CMK (cell line): ENCODE measurements around the gene SREBF2.
"Not testable (repeated sequence)": the region's sequence is repeated elsewhere in the genome, so short reads cannot be mapped to it uniquely, and the experiment has no call there.

Experiments
- DNase-seq: peaks from one replicate; pipeline ENCODE4 v3.0.0-alpha.2; 2010; ENCODE audit warnings: low read depth

The SREBF2 gene

DNA sequence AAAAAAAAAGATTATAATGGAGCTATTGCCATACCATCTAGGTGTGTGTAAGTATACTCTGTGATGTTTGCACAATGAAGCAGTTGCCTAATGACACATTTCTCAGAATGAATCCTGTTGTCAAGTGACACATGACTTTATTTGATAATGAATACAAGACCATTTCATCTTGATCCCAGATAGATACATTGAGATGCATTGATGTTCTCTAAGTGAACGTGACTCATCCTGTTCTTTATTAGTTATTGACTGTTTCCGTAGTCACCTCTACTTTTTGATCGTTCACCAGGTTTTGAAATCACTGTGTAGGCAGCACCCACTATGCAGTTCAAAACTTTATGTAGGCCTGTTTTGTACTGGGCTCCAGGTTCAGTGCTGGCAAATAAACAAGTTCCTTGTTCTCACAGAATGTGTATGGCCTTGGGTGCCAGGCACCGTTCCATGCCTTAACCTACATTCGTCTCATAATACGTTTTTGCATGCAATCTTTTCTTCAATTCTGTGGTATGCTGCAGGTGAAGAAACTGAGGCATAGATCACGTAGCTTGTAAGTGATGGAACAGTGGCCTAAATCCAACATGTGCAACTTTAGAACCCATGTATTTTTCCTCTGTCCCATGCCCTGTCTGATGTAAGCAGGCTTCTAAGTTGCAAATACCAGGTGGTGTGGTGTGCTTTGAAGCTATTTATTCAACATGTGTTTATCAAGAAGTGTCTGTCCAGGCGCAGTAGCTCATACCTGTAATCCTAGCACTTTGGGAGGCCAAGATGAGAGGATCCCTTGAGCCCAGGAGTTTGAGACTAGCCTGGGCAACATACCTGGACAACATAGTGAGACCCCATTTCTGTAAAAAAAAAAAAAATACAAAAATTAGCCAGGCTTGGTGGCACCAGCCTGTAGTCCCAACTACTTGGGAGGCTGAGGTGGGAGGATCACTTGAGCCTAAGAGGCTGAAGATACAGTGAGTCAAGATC, 10.4 kb downstream of the SREBF2 start:
- no peak for DNase-seq

GRCh38 chr22:41844036-41844435, 11.1 kb downstream of the SREBF2 start:
- no peak for DNase-seq

- DNase-seq, result no peak
These were observed 11.6 kb downstream of the SREBF2 start for GRCh38 chr22:41844513-41844912.

DNA sequence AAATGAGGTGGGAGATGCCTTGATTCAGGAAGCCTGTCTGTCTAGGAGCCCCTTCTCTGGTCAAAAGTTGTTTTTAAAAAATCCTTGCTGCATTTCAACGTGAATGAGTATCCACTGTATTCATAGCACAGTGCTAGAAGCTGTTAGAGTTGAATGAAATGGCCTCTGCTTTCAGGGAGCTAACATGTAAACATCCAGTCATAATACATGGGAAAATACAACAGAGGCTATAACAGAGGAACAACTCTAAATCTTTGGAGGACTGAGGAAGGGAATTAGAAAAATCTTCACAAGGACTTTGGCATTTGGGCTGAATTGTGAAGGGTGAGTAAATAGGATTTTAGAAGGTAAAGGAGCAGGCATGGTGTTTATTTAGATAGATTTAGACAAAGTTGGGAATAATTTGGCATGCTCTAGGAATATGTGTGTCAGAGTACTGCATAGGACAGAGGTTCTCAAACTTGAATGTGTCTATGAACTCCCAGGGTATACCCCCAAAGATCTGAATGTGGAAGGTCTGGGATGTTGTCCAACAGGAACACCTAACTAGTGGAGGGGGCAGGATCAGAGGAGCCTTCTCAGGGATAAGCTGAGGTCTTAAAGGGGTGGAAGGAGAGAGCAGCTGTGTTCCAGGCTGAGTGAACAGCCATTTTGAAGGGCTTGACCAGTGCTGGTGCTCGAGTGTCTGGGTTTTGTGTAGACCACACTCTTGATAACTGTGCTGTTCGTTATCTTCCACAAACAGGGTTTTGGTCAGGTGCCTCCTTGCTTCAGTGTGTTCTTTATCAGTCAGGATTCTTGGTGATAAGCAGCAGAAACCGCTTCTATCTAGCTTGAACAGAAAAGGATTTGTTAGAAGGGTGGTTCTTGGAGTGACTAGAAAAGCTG, 12.7 kb downstream of the SREBF2 start:
- DNase-seq, result peak; percentile 89

GRCh38 chr22:41846268-41846987, 13.5 kb downstream of the SREBF2 start:
- DNase-seq, result no peak

DNA sequence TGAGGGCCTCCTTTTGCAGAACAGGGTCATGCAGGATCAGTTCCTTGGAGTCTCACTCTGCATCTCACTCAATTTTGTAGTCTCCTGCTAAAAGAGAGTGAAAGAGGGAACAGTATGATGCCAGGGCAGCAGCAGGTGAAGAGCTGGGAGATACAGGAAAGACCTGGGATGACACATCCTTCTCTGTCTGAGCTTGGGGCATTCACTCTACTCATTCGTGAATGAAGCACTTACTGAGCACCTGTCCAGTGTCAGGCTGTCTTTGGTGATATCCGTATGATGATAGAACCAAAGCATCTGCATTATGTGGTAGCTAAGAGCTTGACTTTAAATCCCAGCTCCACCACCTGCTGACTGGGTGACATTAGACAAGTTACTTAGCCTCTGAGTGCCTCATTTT, 14.4 kb downstream of the SREBF2 start:
- DNase-seq, result no peak

DNA sequence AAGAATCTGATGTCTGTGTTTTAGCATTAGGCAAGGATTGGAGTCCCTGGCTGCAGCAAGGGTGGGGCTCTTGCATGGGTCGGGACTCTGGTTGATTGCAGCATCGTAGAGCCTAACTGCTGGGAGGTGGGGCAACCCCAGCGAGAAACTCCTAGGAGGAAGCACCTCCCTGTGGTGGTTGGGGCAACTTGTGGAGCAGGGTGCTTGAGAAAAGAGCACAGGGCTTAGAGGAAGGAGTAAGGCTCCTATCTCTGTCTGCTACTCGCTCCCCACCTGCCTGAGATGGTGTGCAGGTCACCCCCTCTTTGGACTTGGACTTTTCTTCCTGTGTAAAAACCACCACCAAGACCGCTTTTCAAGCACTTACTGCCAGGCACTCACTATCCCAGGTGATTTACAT, 15.6 kb downstream of the SREBF2 start:
- DNase-seq, result no peak

- DNase-seq, result no peak
These were observed 23.6 kb downstream of the SREBF2 start for GRCh38 chr22:41856469-41856868.

DNA sequence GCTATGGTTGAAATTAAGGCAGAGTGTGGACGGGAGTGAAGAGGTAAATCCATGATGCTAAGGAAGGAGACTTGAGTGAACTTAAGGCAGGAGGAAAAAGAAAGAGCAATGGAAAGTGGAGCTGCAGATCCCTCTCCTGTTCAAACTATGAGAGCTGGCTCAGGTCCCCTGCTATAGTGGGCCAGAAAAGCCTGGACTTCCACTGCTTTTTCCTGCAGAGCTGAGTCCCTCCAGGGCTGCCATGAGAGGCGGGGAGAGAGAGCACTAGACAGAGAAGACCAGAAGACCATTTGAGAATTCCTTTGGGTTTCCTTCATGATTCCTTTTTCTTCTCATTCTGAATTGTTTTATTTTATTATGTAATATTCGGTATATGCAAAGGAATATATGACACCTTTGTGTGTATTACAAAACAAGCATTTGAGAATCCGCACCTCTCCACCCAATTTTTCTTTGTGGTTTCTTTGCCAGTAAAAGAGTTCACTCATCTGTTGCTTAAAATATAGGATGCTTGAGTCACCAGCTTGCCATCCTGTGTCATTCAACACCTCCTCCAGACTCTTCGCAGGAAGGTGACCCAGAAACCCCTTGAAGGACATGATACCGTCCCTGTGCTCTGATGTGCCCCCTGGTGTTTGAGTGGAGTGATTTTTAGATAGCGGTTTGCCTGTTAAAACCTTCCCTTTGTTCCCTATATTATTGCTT, 24.4 kb downstream of the SREBF2 start:
- DNase-seq, result peak; percentile 52

DNA sequence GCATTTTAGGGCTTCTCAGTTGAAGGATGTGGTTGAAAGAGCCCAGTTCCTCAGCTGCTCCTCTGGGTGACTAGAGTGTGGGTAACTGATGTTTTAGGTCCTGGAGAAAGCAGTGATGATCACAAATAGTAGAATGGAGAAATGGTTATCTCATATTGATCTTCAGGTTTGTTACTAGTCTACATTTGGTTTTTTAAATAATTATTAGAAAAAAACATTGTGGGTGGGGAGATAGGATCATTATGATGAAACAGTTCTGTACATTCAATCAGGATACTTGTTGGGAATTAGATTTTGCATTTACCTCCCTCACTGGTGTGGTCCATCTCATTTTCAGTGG, 24.9 kb downstream of the SREBF2 start:
- no peak for DNase-seq

GRCh38 chr22:41862160-41862529, 29.2 kb downstream of the SREBF2 start:
- no peak for DNase-seq

DNA sequence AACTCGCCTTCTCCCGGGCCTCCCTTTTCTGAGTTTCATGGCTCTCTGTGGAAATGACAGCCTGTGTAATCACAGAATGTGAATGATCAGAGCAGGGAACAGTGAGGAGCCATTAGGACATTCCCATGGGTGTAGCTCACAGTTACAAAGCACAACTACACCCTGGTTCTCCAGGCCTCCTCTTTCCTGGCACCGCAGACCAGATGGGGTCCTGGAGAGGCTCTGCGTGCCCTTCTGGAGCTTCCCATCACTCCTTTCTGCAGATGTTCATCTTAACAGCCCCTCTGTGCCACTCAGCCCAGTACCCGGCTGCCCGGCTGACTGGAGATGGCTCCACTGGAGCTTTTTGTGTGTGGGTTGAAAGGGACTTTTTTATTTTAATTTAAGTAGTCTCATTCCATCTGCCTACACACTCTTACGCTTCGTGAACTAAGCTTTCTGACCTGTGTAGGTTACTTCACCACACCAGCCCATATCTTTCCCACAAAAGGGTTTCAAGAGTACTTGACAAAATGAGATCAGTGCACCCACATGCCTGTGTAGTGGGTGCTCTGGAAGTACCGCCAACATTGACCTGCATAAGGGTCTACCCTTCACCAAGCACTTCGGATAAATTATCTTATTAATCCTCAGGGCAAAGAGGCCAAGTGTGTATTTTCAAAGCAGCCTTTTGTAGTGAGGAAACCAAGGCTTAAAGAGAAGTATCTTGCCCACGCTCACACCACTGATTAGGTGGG, 29.8 kb downstream of the SREBF2 start:
- no peak for DNase-seq

DNA sequence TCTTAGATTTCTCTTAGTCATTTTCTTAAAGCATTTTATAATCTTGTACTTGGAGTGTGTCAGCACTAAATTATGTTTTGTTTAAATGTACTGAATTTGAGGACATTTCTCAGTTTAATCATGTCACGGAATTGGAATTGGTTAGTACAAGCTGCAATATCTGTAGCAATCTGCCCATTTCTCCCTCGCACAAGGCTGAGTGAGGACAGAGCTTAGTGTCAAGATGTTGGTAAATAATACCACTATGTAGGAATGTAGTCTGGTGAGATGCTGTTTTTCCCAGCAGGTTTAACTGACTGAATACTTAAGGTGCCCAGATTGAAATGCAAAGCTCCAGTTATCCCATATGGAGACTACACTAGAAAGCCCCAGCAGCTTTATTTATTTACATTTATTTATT, 30.6 kb downstream of the SREBF2 start:
- no peak for DNase-seq

DNA sequence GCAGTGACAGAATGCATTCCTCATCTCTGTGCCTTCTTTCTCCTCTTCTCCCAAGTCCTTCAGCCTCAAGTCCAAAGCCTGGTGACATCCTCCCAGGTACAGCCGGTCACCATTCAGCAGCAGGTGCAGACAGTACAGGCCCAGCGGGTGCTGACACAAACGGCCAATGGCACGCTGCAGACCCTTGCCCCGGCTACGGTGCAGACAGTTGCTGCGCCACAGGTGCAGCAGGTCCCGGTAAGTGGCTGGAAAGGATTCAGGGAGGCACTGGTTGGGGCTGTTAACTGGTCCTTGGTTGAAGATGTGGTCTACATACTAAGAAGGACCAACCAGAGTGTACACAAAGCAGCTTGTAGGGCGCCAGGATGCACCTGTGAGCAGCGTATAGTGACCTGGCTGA, 35.7 kb downstream of the SREBF2 start:
- no peak for DNase-seq

GRCh38 chr22:41870081-41870480, 37.2 kb downstream of the SREBF2 start:
- DNase-seq, result not testable (repeated sequence)

GRCh38 chr22:41870786-41871185, 37.9 kb downstream of the SREBF2 start:
- DNase-seq, result no peak

- no peak for DNase-seq
These were observed 40.5 kb downstream of the SREBF2 start for GRCh38 chr22:41873391-41873790.

- DNase-seq, result no peak
These were observed 41.2 kb downstream of the SREBF2 start for GRCh38 chr22:41874090-41874489.

DNA sequence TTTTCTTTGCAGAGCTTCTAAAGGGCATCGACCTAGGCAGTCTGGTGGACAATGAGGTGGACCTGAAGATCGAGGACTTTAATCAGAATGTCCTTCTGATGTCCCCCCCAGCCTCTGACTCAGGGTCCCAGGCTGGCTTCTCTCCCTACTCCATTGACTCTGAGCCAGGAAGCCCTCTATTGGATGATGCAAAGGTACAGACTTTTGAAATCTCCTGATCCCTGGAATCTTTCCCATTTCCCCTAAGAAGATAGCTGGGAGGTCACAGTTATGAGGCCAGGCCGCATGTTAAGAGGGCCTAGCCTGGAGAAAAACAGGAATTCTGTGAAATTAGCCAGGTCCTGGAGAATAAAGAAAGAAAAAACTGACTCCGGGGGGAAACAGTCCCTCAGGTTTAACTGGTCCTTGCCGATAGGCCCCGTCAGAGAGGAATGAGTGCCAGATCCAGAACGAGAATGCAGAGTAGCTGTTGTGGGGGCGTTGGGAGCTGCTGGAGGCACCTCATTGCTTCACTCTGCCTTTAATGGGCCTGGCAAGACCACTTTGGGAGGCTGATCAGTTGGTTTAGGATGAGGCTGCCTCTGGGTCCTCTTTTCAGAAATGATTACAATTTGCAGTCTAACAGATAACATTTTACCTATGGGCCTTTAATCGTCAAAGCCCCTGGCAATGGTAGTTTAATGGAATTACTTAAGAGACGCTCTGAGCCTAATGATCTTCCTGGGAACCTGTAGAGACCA, 42.8 kb downstream of the SREBF2 start:
- no peak for DNase-seq

DNA sequence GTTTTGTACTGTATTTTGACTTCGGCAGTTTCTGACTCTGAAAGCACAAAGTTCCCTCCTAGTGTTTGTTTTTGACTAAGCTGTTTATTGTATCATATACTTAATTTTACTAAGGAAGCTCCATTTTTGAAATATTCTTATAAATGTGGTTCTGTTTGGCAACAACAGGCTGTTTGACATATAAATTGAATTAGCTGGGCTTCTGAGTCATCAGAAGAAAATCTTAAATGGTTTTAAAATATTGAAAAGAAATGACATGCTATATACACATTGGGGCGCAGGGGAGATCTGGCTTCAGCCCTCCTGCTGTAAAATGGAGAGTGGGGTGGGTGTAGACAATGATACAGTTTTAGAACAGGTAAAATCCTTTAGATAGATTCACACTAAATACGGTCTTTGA, 43.4 kb downstream of the SREBF2 start:
- DNase-seq, result no peak
